PC-3 (cell line): ENCODE measurements around the gene EHD4.
A peak's percentile ranks its signal among the peaks of the same experiment; 100 is the strongest.

Experiments used
- CTCF ChIP-seq: fragments of 300-600 bp; sonication (generic); conservative IDR thresholded peaks from 2 replicates; pipeline ENCODE4 v1.5.1; 2017; ENCODE audit warnings: antibody characterized with exemption, low read depth, mild to moderate bottlenecking, low read length
- EZH2 ChIP-seq: fragments of 300-600 bp; sonication (generic); IDR thresholded peaks from one replicate; pipeline ENCODE4 v1.6.1; 2017; ENCODE audit warnings: antibody characterized with exemption, mild to moderate bottlenecking, low read length; ENCODE audit not compliant: unreplicated experiment

- TF ChIP-seq EZH2 (no peak), CTCF (peak; percentile 97)
Observed at GRCh38 chr15:41989573-41990242, 17.4 kb upstream of the EHD4 start.
